ENCODE measurements around the gene MMAB.

GRCh38 chr12:109608270-109608669 is 35.0 kb upstream of the MMAB start:
- TF ChIP-seq USF2 (IDR thresholded peaks at IDR 0.05): no peak
- TF ChIP-seq, protein P1, sequence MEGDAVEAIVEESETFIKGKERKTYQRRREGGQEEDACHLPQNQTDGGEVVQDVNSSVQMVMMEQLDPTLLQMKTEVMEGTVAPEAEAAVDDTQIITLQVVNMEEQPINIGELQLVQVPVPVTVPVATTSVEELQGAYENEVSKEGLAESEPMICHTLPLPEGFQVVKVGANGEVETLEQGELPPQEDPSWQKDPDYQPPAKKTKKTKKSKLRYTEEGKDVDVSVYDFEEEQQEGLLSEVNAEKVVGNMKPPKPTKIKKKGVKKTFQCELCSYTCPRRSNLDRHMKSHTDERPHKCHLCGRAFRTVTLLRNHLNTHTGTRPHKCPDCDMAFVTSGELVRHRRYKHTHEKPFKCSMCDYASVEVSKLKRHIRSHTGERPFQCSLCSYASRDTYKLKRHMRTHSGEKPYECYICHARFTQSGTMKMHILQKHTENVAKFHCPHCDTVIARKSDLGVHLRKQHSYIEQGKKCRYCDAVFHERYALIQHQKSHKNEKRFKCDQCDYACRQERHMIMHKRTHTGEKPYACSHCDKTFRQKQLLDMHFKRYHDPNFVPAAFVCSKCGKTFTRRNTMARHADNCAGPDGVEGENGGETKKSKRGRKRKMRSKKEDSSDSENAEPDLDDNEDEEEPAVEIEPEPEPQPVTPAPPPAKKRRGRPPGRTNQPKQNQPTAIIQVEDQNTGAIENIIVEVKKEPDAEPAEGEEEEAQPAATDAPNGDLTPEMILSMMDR (IDR thresholded peaks at IDR 0.05): no peak
- TF ChIP-seq ZSCAN20 (CRISPR knock-in tag; IDR thresholded peaks at IDR 0.05): no peak
